A673 (cell line): ENCODE data around the gene GPC6.

Experiments used
- CTCF ChIP-seq: fragments of 300-800, 200-600 bp; sonication (generic); conservative IDR thresholded peaks from 2 replicates; pipeline ENCODE4 v1.5.1; 2017; ENCODE audit warnings: low read depth, mild to moderate bottlenecking, antibody characterized with exemption, low read length, moderate library complexity, mixed read lengths
- EZH2 ChIP-seq: fragments of 200-600 bp; sonication (generic); IDR thresholded peaks from 2 replicates; pipeline ENCODE4 v1.6.1; 2017; ENCODE audit warnings: borderline replicate concordance, low read depth, mild to moderate bottlenecking, mixed read lengths, antibody characterized with exemption, low read length; ENCODE audit not compliant: poor library complexity, severe bottlenecking

GRCh38 chr13:93755341-93755740 lies 528.7 kb downstream of the GPC6 start:
- TF ChIP-seq EZH2: no peak
- no peak for TF ChIP-seq CTCF
